Measurements from ENCODE around the gene TTBK2.

- TF ChIP-seq CTCF (IDR thresholded peaks at IDR 0.05) = no peak
- no peak for TF ChIP-seq POLR2A (IDR thresholded peaks at IDR 0.05)
- no peak for TF ChIP-seq POLR2AphosphoS5 (IDR thresholded peaks at IDR 0.05)
These were observed 187.6 kb downstream of the TTBK2 start for GRCh38 chr15:42733027-42733426.

Data from transverse colon (tissue), 4 donors.